ENCODE measurements around the gene EEF2KMT. TPM values are rescaled to one million over a fixed set of nuclear protein-coding genes. Genes with fewer than 3 reads are reported as not detected.
"Not testable (repeated sequence)": the region's sequence is repeated elsewhere in the genome, so short reads cannot be mapped to it uniquely, and the experiment has no call there.

Gene EEF2KMT
- total RNA-seq, 1 donor from 2014 or later = 2.8 TPM

GRCh38 chr16:5089911-5090555 lies 7.6 kb downstream of the EEF2KMT start:
- H3K9me3 ChIP-seq; H3K27me3 ChIP-seq; H3K4me1 ChIP-seq; H3K27ac ChIP-seq; intact Hi-C loops (cut with DNase I); DNase-seq (ENCODE audit: low spot score in 2 of 2); H3K4me3 ChIP-seq: not testable (repeated sequence)
- peaks cover 6 to 13% of the 10 kb centered on the region in 2 donors for H3K36me3 ChIP-seq

- H3K4me1 ChIP-seq; intact Hi-C loops (cut with DNase I); H3K4me3 ChIP-seq; H3K27ac ChIP-seq; H3K27me3 ChIP-seq; H3K9me3 ChIP-seq; DNase-seq (ENCODE audit: low spot score in 2 of 2): not testable (repeated sequence)
- peaks cover 6 to 16% of the 10 kb centered on the region in 2 donors for H3K36me3 ChIP-seq
These were observed 8.7 kb downstream of the EEF2KMT start for GRCh38 chr16:5088936-5089335.

GRCh38 chr16:5088086-5088790 lies 9.4 kb downstream of the EEF2KMT start:
- H3K4me1 ChIP-seq; intact Hi-C loops (cut with DNase I); H3K27me3 ChIP-seq; H3K27ac ChIP-seq; H3K4me3 ChIP-seq; H3K9me3 ChIP-seq; DNase-seq (ENCODE audit: low spot score in 2 of 2): not testable (repeated sequence)
- H3K36me3 ChIP-seq = peaks cover 6 to 16% of the 10 kb centered on the region in 2 donors

GRCh38 chr16:5085716-5086115 lies 11.9 kb downstream of the EEF2KMT start:
- H3K27me3 ChIP-seq; H3K4me1 ChIP-seq; H3K9me3 ChIP-seq; H3K27ac ChIP-seq; H3K4me3 ChIP-seq; intact Hi-C loops (cut with DNase I); DNase-seq (ENCODE audit: low spot score in 2 of 2): not testable (repeated sequence)
- peaks cover 6 to 32% of the 10 kb centered on the region in 2 donors for H3K36me3 ChIP-seq

- H3K4me3 ChIP-seq; H3K9me3 ChIP-seq; intact Hi-C loops (cut with DNase I); H3K27me3 ChIP-seq; H3K4me1 ChIP-seq; DNase-seq (ENCODE audit: low spot score in 2 of 2); H3K27ac ChIP-seq: not testable (repeated sequence)
- H3K36me3 ChIP-seq = peaks cover 10 to 36% of the 10 kb centered on the region in 2 donors
- TF ChIP-seq CTCF (IDR thresholded peaks at IDR 0.05) = peak; percentile 19 to 58 (median 46)
These were observed 12.8 kb downstream of the EEF2KMT start for GRCh38 chr16:5084802-5085201.

GRCh38 chr16:5084099-5084731 lies 13.4 kb downstream of the EEF2KMT start:
- H3K4me1 ChIP-seq; intact Hi-C loops (cut with DNase I); H3K4me3 ChIP-seq; H3K27ac ChIP-seq; H3K27me3 ChIP-seq; DNase-seq (ENCODE audit: low spot score in 2 of 2); H3K9me3 ChIP-seq: not testable (repeated sequence)
- H3K36me3 ChIP-seq = peaks cover 10 to 36% of the 10 kb centered on the region in 2 donors

GRCh38 chr16:5083646-5084045 lies 13.9 kb downstream of the EEF2KMT start:
- H3K27me3 ChIP-seq; H3K9me3 ChIP-seq; H3K4me1 ChIP-seq; H3K27ac ChIP-seq; H3K4me3 ChIP-seq; intact Hi-C loops (cut with DNase I); DNase-seq (ENCODE audit: low spot score in 2 of 2): not testable (repeated sequence)
- H3K36me3 ChIP-seq = peaks cover 14 to 34% of the 10 kb centered on the region in 2 donors

GRCh38 chr16:5080996-5081395 lies 16.6 kb downstream of the EEF2KMT start:
- H3K36me3 ChIP-seq = peaks cover 20 to 44% of the 10 kb centered on the region in 2 donors
- H3K27me3 ChIP-seq; H3K4me3 ChIP-seq; DNase-seq (ENCODE audit: low spot score in 2 of 2); intact Hi-C loops (cut with DNase I); H3K4me1 ChIP-seq; H3K27ac ChIP-seq; H3K9me3 ChIP-seq: not testable (repeated sequence)

- H3K9me3 ChIP-seq; intact Hi-C loops (cut with DNase I); H3K4me3 ChIP-seq; H3K27ac ChIP-seq; DNase-seq (ENCODE audit: low spot score in 2 of 2); H3K27me3 ChIP-seq; H3K4me1 ChIP-seq: not testable (repeated sequence)
- H3K36me3 ChIP-seq = peaks cover 25 to 49% of the 10 kb centered on the region in 2 donors
These were observed 17.1 kb downstream of the EEF2KMT start for GRCh38 chr16:5080461-5080860.
